H9 (cell line): ENCODE measurements around the gene EXOC3. TPM values are rescaled to one million over a fixed set of nuclear protein-coding genes. Genes with fewer than 3 reads are reported as not detected.

Experiments
- DNase-seq: peaks from one replicate; pipeline ENCODE4 v3.0.0-alpha.2; 2017
- H2AFZ ChIP-seq: one replicate; pipeline ENCODE4 v1.6.1; 2013; ENCODE audit warnings: mild to moderate bottlenecking, low read length, control low read depth, moderate library complexity
- H2AK5ac ChIP-seq: 2 replicates; pipeline ENCODE4 v1.6.1; 2013; ENCODE audit warnings: low read length, control low read depth, mixed read lengths; ENCODE audit not compliant: insufficient read length
- H2BK120ac ChIP-seq: one replicate; pipeline ENCODE4 v1.6.1; 2013; ENCODE audit warnings: low read depth, mild to moderate bottlenecking, low read length, control low read depth, inconsistent platforms; ENCODE audit not compliant: poor library complexity, severe bottlenecking
- H2BK12ac ChIP-seq: 2 replicates; pipeline ENCODE4 v1.6.1; 2013; ENCODE audit warnings: low read length, control low read depth, mixed read lengths, low read depth; ENCODE audit not compliant: insufficient read length
- H2BK15ac ChIP-seq: 2 replicates; pipeline ENCODE4 v1.6.1; 2013; ENCODE audit warnings: low read depth, low read length, control low read depth
- H2BK20ac ChIP-seq: one replicate; pipeline ENCODE4 v1.6.1; 2013; ENCODE audit warnings: low read depth, mild to moderate bottlenecking, low read length, control low read depth, inconsistent platforms; ENCODE audit not compliant: poor library complexity, severe bottlenecking
- H2BK5ac ChIP-seq: 2 replicates; pipeline ENCODE4 v1.6.1; 2013; ENCODE audit warnings: low read length, control low read depth, mixed read lengths; ENCODE audit not compliant: insufficient read length
- H3K14ac ChIP-seq: 2 replicates; pipeline ENCODE4 v1.6.1; 2013; ENCODE audit warnings: low read length, control low read depth; ENCODE audit not compliant: insufficient read depth
- H3K18ac ChIP-seq: 2 replicates; pipeline ENCODE4 v1.6.1; 2013; ENCODE audit warnings: low read depth, mild to moderate bottlenecking, mixed read lengths, low read length, control low read depth; ENCODE audit not compliant: insufficient read length
- H3K23ac ChIP-seq: 2 replicates; pipeline ENCODE4 v1.6.1; 2013; ENCODE audit warnings: low read length, control low read depth, mixed read lengths, low read depth; ENCODE audit not compliant: insufficient read length
- H3K23me2 ChIP-seq: 2 replicates; pipeline ENCODE4 v1.6.1; 2013; ENCODE audit warnings: low read depth, mild to moderate bottlenecking, mixed read lengths, low read length, control low read depth; ENCODE audit not compliant: insufficient read length, poor library complexity, severe bottlenecking
- H3K27ac ChIP-seq: 2 replicates; pipeline ENCODE4 v1.5.1; 2013; ENCODE audit warnings: low read length, control low read depth, mixed read lengths, low read depth; ENCODE audit not compliant: insufficient read length
- H3K27me3 ChIP-seq: 2 replicates; pipeline ENCODE4 v1.6.1; 2013; ENCODE audit warnings: low read length, control low read depth, inconsistent platforms; ENCODE audit not compliant: insufficient read depth
- H3K4ac ChIP-seq: 2 replicates; pipeline ENCODE4 v1.6.1; 2013; ENCODE audit warnings: low read depth, mild to moderate bottlenecking, control low read depth, inconsistent platforms, low read length, moderate library complexity
- H3K4me1 ChIP-seq: 2 replicates; pipeline ENCODE4 v1.6.1; 2013; ENCODE audit warnings: low read length, control low read depth, inconsistent platforms; ENCODE audit not compliant: insufficient read depth
- H3K4me2 ChIP-seq: 2 replicates; pipeline ENCODE4 v1.6.1; 2013; ENCODE audit warnings: low read length, control low read depth, mixed read lengths; ENCODE audit not compliant: insufficient read length, insufficient read depth
- H3K56ac ChIP-seq: 2 replicates; pipeline ENCODE4 v1.6.1; 2013; ENCODE audit warnings: low read depth, mild to moderate bottlenecking, mixed read lengths, low read length, control low read depth; ENCODE audit not compliant: insufficient read length
- H3K79me1 ChIP-seq: 2 replicates; pipeline ENCODE4 v1.6.1; 2013; ENCODE audit warnings: low read depth, mild to moderate bottlenecking, moderate library complexity, low read length, control low read depth, inconsistent platforms; ENCODE audit not compliant: insufficient read depth, poor library complexity, severe bottlenecking
- H3K79me2 ChIP-seq: 2 replicates; pipeline ENCODE4 v1.6.1; 2013; ENCODE audit warnings: low read length, control low read depth, inconsistent platforms; ENCODE audit not compliant: insufficient read depth
- H3K9ac ChIP-seq: 2 replicates; pipeline ENCODE4 v1.6.1; 2013; ENCODE audit warnings: low read length, control low read depth, mixed read lengths; ENCODE audit not compliant: insufficient read length; ENCODE audit errors: extremely low read depth
- H3K9me3 ChIP-seq: one replicate; pipeline ENCODE4 v1.6.1; 2013; ENCODE audit warnings: low read depth, low read length, inconsistent platforms; ENCODE audit not compliant: control insufficient read depth
- H3T11ph ChIP-seq: one replicate; pipeline ENCODE4 v1.6.1; 2013; ENCODE audit warnings: mild to moderate bottlenecking, low read length, control low read depth, inconsistent platforms
- H4K20me1 ChIP-seq: one replicate; pipeline ENCODE4 v1.6.1; 2013; ENCODE audit not compliant: control insufficient read depth, insufficient read length, insufficient read depth
- H4K5ac ChIP-seq: 2 replicates; pipeline ENCODE4 v1.6.1; 2013; ENCODE audit warnings: low read depth, mild to moderate bottlenecking, mixed read lengths, low read length, control low read depth; ENCODE audit not compliant: insufficient read length
- H4K8ac ChIP-seq: replicated peaks from 2 replicates; pipeline ENCODE4 v1.6.1; 2013; ENCODE audit warnings: low read length, control low read depth, mixed read lengths, low read depth; ENCODE audit not compliant: insufficient read length
- H4K91ac ChIP-seq: 2 replicates; pipeline ENCODE4 v1.6.1; 2013; ENCODE audit warnings: low read depth, mild to moderate bottlenecking, moderate library complexity, mixed read lengths, low read length, control low read depth; ENCODE audit not compliant: insufficient read length
- H3K27ac Mint-ChIP-seq, 3 experiments: 2 replicates in 2 of 3; 3 replicates in 1 of 3; pipeline ENCODE4 v1.8.0; 2020 to 2021; ENCODE audit warnings: mixed read lengths in 3 of 3, mild to moderate bottlenecking in 1 of 3, moderate library complexity in 1 of 3
- H3K27me3 Mint-ChIP-seq: 2 replicates; pipeline ENCODE4 v1.8.0; 2021; ENCODE audit warnings: low read depth, mild to moderate bottlenecking, moderate library complexity, mixed read lengths
- H3K36me3 Mint-ChIP-seq, 3 experiments: 2 replicates in 2 of 3; 3 replicates in 1 of 3; pipeline ENCODE4 v1.8.0; 2020 to 2021; ENCODE audit warnings: low read depth in 3 of 3, mixed read lengths in 3 of 3; ENCODE audit not compliant: insufficient read depth in 1 of 3
- H3K4me1 Mint-ChIP-seq, 2 experiments: 2 replicates each; pipeline ENCODE4 v1.8.0; 2020; ENCODE audit warnings: mixed read lengths in 2 of 2
- H3K4me3 Mint-ChIP-seq, 2 experiments: 2 replicates in 1 of 2; 3 replicates in 1 of 2; pipeline ENCODE4 v1.8.0; 2020 to 2021; ENCODE audit warnings: mild to moderate bottlenecking in 2 of 2, mixed read lengths in 2 of 2, moderate library complexity in 1 of 2
- H3K9me3 Mint-ChIP-seq, 2 experiments: 2 replicates in 1 of 2; 3 replicates in 1 of 2; pipeline ENCODE4 v1.8.0; 2020; ENCODE audit warnings: mild to moderate bottlenecking in 2 of 2, mixed read lengths in 2 of 2, moderate library complexity in 1 of 2
- WGBS: extraction: QIAGEN DNeasy Blood & Tissue Kit; methylation state at CpG from one replicate; pipeline ENCODE4 v1.1.7; 2013; ENCODE audit warnings: missing lambda C conversion rate, low lambda C conversion rate, mixed read lengths; ENCODE audit not compliant: insufficient read length; ENCODE audit errors: extremely low coverage; 5-methylcytosine and 5-hydroxymethylcytosine counted together
- total RNA-seq: library from RNA; stranded (reverse); gene quantifications from 2 replicates; pipeline ENCODE4 v1.2.1, GENCODE V29; 2021
- TF ChIP-seq, protein P1 (sequence below): fragments of 200-600 bp; sonication (generic); conservative IDR thresholded peaks from 3 replicates; pipeline ENCODE4 v1.8.0; 2021; ENCODE audit warnings: antibody characterized with exemption, mild to moderate bottlenecking

EXOC3 gene
- total RNA-seq, 1 experiment from 2014 or later: 36.7 TPM

DNA sequence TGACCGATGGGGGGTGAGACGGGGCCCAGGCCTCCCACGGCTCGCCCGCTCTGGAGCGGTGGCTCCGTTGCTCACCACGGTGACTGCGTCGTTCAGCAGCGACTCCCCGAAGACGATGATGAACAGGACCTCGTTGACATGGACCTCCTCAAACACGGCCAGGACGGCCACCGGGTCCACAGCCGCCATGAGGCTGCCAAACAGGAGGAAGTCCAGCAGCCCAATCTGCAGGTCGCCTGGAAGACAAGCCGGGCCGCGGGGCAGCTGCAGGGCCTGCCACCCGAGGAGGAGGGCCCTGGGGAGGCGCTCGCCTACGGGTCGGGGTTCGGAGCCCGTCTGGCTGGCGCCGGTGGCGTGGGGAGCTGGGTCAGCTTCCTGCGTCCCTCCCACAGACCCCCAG is 45.3 kb downstream of the EXOC3 start:
- Mint-ChIP-seq H3K27ac (no peak overlapping the region), H3K36me3 (no peaks in the 10 kb centered on the region), H3K27me3 (peaks cover 19% of the 10 kb centered on the region), H3K9me3 (no peaks in the 10 kb centered on the region), H3K4me3 (no peak overlapping the region), H3K4me1 (peaks cover 4 to 10% of the 10 kb centered on the region in 2 experiments)
- Histone ChIP-seq H4K20me1 (no peaks in the 10 kb centered on the region), H3K14ac (no peak overlapping the region), H3K4ac (no peak overlapping the region), H3K27me3 (peaks cover 8% of the 10 kb centered on the region; the same call in 1 of the 2 replicates), H4K8ac (no peak overlapping the region), H3K9me3 (no peaks in the 10 kb centered on the region), H3K9ac (no peak overlapping the region), H3K4me2 (no peak overlapping the region), H3K18ac (no peak overlapping the region), H3K23ac (no peak overlapping the region), H2BK12ac (no peak overlapping the region), H2BK15ac (no peak overlapping the region), H3K27ac (no peak overlapping the region), H2BK5ac (no peak overlapping the region), H2BK120ac (no peak overlapping the region), H3T11ph (no peak overlapping the region), H4K91ac (no peak overlapping the region), H3K79me1 (no peaks in the 10 kb centered on the region), H2AK5ac (no peak overlapping the region), H2AFZ (no peak overlapping the region), H3K79me2 (no peaks in the 10 kb centered on the region), H4K5ac (no peak overlapping the region), H2BK20ac (no peak overlapping the region), H3K56ac (no peak overlapping the region), H3K23me2 (no peaks in the 10 kb centered on the region), H3K4me1 (no peaks in the 10 kb centered on the region; the same call in 1 of the 2 replicates)
- TF ChIP-seq, protein P1, sequence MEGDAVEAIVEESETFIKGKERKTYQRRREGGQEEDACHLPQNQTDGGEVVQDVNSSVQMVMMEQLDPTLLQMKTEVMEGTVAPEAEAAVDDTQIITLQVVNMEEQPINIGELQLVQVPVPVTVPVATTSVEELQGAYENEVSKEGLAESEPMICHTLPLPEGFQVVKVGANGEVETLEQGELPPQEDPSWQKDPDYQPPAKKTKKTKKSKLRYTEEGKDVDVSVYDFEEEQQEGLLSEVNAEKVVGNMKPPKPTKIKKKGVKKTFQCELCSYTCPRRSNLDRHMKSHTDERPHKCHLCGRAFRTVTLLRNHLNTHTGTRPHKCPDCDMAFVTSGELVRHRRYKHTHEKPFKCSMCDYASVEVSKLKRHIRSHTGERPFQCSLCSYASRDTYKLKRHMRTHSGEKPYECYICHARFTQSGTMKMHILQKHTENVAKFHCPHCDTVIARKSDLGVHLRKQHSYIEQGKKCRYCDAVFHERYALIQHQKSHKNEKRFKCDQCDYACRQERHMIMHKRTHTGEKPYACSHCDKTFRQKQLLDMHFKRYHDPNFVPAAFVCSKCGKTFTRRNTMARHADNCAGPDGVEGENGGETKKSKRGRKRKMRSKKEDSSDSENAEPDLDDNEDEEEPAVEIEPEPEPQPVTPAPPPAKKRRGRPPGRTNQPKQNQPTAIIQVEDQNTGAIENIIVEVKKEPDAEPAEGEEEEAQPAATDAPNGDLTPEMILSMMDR: no peak
- no peak for DNase-seq
- WGBS: no CpG with 5 or more reads among the region's 33 CpGs
